Stimulated activated CD4-positive, alpha-beta T cell treated with anti-CD3 and anti-CD28 coated beads, Interleukin-2, amount 100 ng/mL, for 48 hours (primary cell): Measurements from ENCODE around the gene TBC1D3B.
"Not testable (repeated sequence)": the region's sequence is repeated elsewhere in the genome, so short reads cannot be mapped to it uniquely, and the experiment has no call there.

Experiments used
- DNase-seq, 2 donors: peaks; one replicate each; pipeline ENCODE4 v3.0.0-alpha.2; 2020

The TBC1D3B gene

DNA sequence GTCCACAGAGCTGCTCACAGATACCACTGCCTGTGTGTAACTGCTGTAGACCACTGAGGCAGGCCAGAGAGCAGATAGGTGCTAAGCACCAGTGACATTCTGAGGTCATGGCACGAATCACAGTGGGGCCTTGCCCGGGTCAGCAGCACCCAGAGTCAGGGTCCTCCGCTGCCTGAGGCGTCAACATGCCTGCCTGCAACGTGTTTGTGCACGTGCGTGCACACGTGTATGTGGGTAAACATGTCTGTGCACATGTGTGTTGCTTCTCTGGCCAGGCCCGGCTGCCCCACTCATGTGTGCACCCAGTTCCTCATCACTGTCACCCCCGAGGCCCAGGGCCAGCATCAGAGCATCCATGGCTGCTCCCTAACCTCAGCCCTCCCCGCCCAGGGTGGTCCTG, at the start of gene TBC1D3B:
Gene TBC1D3B, minus strand, starts transcription at position 101 of the 400 bp plus-strand sequence. CDS start 1,586 bp downstream, outside the sequence.
- DNase-seq: not testable (repeated sequence)

DNA sequence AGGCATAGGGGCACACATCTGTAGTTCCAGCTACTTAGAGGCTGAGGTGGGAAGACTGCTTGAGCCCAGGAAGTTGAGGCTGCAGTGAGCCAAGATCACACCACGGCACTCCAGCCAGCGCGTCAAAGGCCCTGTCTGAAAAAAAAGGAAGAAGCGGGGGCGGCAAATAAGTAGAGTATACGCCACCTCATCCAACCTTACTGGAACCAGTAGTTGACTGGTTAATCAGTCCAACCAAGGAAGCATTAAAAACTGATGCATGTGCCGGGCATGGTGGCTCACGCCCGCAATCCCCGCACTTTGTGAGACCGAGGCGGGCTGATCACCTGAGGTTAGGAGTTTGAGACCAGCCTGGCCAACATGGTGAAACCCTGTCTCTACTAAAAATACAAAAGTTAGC, 46.5 kb upstream of the TBC1D3B start:
- DNase-seq: not testable (repeated sequence)

DNA sequence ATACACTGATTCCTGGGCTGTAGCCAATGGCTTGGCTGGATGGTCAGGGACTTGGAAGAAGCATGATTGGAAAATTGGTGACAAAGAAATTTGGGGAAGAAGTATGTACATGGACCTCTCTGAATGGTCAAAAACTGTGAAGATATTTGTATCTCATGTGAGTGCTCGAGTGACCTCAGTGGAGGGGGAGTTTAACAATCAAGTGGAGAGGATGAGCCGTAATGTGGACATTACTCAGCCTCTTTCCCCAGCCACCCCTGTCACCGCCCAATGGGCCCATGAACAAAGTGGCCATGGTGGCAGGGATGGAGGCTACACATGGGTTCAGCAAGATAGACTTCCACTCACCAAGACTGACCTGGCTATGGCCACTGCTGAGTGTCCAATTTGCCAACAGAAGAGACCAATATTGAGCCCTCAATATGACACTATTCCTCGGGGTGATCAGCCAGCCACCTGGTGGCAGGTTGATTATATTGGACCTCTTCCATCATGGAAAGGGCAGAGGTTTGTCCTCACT, 45.2 kb upstream of the TBC1D3B start:
- DNase-seq: not testable (repeated sequence)

DNA sequence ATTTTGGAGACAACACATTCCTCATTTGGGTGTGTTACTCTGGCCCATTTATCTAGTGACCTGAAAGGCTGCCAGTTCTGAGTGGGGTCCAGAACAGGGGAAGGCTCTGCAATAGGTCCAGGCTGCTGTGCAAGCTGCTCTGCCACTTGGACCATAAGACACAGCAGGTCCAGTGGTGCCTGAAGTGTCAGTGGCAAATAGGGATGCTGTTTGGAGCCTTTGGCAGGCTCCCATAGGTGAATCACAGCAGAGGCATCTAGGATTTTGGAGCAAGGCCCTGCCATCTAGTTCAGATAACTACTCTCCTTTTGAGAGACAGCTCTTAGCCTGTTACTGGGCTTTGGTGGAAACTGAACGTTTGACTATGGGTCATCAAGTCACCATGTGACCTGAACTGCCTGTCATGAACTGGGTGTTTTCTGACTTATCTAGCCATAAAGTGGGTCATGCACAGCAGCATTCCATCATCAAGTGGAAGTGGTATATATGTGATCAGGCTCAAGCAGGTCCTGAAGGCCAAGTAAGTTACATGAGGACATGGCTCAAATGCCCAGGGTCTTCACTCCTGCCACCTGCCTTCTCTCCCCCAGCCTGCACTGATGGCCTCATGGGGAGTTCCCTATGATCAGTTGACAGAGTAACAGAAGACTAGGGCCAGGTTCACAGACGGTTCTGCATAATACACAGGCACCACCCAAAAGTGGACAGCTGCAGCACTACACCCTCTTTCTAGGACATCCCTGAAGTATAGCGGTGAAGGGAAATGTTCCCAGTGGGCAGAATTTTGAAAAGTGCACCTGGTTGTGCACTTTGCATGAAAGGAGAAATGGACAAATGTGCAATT, 44.5 kb upstream of the TBC1D3B start:
- not testable (repeated sequence) for DNase-seq

DNA sequence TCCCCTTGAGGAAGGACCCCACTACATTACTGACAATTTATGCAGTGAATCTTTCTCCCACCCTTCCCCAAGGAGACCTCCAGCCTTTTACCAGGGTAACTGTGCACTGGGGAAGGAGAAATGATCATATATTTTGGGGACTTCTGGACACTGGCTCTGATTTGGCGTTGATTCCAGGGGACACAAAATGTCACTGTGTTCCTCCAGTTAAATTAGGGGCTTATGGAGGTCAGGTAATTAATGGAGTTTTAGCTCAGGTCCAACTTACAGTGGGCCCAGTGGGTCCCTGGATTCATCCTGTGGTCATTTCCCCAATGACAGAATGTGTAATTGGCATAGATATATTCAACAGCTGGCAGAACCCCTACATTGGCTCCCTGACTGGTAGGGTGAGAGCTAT, 43.1 kb upstream of the TBC1D3B start:
- not testable (repeated sequence) for DNase-seq

DNA sequence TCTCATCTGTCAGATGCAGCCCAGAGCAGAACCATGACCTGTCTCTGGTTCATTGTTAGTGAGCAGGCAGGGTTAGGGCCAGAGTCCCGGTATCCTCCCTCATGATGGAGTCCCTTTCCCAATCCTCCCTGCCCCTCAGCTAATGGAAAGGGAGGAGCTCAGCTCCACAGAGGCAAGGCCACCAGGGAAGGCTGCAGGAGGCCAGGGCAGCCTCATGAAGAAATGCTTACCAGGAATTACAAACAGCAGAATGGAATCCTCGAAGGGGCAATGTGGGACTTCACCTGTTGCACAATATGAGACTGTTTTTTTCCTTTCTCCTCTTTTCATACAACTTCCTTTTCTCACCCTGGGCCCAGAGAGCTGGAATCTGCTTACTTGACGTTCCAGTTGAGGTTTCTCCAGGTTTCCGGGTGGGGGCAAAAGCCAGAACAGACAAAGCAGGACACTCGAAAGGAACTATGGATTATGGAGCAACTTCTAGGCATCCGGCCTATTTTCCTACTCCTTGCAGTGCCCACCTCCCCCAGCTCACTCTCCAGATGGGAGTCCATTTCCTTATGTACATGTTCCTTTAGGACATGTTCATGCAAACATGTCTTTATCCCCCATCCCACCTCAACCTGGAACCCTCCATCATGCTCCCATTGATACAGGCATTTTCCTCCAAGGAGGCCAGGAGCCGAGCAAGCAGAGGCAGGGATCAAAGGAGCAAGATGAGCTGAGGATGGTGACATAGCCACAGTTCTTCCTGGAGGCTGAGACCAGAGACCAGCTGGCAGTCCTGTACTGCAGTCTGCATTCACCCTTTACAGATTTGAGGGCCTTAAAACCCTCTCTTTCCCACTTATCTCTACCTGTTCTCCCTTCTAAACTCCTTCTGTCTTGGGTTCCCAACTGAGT, 39.2 kb upstream of the TBC1D3B start:
- DNase-seq: not testable (repeated sequence)

DNA sequence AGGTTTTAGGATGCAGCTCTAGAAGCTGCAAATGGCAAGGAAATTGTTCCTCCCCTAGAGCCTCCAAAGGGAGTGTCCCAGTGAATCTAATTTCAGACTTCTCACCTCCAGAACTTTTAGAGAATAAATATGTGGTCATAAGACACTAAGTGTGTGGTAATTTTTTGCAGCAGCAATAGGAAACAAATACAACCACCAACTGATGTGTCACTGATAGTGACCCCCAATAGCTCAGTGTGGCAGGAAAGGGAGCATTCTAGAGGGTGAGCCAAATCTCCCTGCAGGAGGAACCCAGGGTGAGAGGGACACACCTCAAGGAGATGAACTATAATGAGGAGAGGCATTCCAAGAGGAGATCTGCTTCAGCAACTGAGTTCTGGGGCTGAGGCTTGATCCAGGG, 38.5 kb upstream of the TBC1D3B start:
- no peak for DNase-seq

DNA sequence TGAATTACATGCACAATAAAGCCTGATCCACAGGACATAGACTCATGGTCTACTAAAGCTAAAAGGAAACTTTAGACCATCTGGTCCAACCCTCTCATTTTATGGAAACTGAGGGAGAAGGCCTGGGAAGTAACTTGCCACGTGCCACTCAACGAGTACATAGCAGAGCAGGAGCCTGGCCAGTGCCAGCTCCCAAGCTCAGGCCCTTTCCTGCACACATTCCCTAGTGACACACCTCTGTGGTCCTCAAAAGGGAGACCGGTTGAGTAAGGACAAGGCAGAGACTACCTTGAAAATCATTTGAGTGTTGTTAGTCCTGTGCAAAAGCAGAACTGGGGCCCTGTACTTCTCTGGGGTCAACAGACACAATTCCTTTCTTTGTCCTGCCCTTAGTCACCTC, 37.3 kb upstream of the TBC1D3B start:
- no peak for DNase-seq

DNA sequence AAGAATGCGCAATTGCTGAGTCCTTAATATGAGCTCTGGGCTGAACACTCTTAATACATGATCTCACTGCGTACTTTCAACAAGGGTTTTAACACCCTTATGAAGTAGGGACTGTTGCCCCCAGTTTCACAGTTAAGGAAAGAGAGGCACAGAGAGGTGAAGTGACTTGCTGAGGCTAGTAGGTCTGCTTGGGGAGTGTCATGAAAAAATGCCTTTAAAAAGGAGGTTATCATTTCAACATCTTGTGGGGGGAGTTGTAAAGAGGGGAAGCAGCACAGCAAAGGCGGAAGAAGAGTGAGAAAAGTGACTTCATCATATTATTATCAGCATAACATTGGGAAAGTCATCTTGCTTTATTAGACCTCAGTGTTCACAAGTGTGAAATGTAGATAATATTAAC, 36.5 kb upstream of the TBC1D3B start:
- DNase-seq: no peak

DNA sequence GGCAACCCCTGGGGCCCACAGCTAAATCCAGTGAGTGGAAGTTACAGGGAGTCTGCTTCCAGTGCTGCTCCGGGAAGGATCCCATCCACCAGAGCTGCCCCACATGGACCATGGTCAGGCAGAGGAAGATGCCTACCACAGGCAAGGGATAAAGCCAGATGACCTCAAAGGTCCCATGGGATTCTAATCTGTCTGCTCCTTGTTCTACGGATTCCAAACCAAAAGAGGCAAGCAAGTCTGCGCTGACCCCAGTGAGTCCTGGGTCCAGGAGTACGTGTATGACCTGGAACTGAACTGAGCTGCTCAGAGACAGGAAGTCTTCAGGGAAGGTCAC, 35.8 kb upstream of the TBC1D3B start:
- DNase-seq: no peak

DNA sequence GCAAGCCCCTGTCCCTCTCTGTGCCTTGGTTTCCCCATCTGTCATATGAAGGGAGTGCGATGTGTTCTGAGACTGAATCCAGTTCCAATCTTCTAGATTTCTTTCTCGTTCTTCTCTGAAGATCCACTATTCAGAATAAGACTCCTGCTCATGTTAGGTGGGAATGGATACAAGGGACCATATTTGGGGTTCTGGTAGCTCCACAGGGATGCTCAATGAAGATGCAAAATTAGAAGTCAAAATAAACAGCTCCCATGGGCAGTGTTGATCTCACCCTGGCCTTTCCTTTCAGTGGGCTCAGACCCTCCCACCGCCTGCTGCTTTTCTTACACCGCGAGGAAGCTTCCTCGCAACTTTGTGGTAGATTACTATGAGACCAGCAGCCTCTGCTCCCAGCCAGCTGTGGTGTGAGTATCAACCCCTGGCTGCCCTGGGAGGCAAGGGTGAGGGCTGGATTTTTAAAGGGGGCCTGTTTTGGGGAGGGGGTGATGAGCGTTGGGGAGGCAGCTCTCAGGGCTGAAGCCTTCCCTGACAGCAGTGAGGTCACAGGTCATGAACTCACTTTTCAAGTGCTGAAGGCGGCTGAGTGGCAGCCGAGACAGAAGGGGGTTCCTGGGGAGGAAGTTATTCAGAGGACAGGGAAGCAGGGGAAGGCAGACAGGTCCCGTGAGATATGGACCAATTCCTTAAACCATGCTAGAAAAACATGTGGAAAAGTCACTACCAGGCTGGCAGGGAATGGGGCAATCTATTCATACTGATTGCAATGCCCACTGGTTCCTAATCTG, 35.2 kb upstream of the TBC1D3B start:
- not testable (repeated sequence) for DNase-seq

DNA sequence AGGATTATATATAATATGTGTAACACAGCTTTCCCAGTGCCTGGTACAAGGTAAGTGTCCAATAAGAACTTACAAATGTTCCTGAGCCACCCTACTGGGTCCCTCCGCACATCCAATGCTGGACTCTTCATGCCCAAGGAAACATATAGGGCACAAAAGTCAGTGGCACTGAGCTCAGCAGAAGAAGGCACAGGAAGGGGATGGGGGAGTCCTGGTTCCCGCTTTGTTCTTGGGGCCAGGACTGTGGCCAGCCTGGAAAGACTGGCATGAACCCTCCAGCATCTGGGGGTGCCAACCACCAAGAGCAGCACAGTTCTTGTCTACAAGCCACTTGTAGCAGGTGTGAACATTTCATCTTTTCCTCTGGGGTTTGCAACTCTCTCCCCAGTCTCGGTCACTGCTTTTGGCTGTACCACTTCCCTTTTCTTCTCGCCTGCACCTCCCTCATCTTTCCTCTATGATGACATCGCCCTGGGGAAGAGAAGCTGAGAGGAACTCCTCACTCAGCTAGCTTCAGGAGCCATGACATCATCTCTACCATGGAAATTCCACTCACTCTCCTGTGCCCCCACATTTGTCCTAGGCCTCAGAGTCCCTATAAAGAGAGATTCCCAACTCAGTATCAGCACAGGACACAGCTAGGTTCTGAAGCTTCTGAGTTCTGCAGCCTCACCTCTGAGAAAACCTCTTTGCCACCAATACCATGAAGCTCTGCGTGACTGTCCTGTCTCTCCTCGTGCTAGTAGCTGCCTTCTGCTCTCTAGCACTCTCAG, 34.2 kb upstream of the TBC1D3B start, which contains the start of gene CCL4L2:
Gene CCL4L2, plus strand, starts transcription at position 625 of the 773 bp plus-strand sequence.
- DNase-seq: not testable (repeated sequence)

DNA sequence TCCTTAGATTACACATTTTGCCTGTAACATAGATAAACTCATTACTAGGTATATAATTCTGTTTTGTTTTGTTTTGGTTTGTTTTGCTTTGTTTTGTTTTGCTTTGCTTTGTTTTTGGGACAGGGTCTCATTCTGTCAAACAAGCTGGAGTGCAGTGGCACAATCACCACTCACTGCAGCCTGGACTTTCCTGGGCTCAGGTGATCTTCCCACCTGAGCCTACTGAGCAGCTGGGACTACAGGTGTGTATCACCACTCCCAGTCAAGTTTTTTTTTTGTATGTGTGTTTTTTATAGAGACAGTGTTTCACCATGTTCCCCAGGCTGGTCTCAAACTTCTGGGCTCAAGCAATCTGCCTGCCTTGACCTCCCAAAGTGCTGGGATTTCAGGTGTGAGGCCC, 33.1 kb upstream of the TBC1D3B start:
- no peak for DNase-seq

DNA sequence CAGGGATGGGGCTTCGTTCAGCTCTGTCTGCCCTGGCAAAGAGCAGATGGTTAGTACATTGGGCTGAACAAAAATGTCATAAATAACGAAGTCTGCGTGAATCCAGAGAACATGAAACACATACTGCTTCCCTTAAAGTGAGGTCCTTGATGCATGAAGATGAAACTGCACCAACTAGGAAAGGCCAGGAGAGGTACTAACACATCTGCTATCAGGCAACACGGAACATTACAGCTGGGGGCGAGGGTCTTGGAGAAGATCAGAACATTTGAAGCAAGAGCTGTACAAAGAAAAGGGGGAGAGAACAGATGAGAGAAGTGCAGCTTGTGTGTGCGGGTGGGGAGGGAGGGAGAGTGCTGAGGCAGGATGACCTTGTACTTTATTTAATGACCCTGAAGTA, 30.9 kb upstream of the TBC1D3B start:
- not testable (repeated sequence) for DNase-seq

DNA sequence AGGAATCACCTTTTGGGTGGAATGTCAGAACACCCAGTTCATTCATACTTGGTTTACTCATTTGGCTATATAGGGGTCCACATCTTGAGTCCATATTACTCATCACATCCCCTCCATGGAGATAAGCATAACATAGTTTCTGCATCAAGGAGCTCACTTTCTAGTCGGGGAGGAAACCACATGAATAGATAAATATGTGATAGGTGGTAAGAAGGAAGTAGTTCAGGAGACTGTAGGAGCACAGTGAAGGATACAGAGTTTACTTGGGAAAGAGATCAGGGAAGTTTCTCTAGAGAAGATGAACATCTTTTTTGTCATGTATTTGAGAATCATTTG, 30.0 kb upstream of the TBC1D3B start:
- not testable (repeated sequence) for DNase-seq

DNA sequence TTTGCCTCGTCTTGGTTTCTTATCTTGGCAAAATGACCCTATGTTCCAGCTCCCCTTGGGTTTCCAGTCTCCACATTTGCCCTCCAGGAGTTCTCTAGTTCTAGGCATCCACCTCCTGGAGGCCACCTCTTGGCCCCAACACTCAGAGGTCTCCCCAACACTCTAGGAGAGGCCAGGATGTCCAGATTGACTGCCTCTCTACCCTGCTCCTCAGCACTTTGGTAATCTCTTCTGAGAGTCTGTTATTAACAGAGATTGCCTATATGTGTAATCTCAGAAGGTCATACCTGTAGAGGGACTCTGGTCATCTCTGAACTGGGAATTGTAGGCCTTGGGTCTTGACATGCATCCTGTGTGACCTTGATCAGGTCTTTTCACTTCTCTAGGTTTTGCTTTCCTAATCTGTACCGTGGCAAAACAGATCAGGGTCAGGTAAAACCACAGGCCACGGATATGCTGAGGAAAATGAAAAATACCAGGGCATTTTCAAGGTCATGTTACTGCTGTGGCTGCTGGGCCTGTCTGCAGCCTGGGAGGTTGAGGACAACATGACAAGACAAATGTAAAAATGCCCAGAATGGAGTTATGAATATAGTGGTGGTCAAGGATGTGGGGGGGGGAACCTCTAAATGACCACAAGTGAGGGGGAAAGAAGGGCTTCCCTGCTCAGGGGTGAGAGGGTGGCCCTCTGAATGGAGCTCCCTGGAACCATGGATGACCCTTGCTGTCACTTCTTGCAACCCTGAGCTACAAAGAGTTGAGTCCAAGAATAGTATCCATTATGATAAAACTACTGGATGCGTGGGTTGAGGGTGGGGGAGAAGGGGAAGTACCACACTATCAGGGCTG, 29.4 kb upstream of the TBC1D3B start:
- DNase-seq: no peak

DNA sequence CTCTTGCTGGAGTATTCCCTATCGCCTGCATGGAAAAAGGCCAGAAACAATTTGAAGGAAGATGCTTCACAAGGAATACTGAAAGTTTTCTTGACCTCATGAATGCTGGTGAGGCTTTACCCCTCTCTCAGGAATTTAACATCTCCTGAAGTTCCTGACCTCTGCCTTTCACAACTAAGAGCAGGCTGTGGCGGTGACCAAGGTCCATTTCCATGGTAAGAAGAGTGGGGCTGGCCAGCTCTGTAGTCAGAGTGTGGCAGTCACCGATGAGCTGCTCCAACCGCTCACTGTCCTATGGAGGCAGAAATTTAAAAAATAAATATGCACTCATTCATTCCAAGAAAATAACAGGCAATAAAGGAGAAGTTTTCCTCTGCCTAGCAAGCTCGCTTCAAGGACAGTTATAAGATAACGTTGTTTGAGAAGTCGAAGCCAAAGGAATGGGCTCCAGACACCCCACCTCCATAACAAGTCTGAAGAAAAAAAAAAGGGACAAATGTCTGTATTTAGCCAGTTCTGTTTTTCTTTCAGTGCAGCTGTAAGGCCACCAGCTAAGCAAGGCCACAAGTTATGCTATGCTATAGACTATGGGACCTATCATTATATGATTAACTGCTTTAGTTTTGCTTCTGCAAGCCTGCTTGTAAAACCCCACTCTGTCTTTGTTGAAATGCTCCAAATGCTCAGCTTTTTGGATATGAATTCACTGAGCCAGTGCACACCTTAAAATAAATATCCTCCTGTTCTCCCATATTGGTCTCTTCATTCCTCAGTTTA, 28.5 kb upstream of the TBC1D3B start:
- no peak for DNase-seq

DNA sequence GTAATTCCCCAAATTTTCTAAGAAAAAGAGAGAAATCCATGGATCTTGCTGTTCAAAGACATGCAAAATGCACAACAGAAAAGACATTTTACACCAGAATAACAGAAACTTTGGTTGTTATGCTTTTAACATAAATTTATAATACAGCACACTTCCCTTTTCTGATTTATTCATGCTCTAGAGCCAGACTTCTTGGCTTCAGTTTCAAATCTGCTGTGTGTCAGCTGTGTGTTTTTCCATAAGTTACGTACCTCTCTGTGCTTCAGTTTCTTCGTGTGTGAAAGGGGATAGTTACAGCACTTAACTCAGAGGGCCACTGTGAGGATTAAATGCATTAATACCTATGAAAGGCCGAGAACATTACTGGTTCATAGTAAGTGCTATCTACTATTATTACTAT, 26.9 kb upstream of the TBC1D3B start:
- no peak for DNase-seq

DNA sequence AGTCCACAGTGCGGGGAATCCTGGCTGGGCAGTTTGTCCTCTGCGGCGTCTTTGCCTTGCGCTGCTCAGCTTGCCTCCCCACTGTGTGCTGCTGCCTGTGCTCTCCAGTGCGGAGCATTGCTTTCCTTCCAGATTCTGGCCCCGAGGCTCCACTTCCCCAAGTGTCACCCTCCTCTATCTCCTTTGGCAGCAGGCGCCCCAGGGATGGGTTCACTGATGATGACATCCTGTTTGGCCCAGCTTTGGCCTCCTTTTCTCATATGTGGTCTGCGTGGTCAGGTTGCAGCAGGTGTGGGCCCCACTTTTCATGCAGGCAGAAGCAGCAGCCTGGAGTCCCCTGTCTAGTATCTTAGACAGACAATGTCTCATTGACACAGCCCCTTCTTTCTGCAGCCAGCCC, 25.1 kb upstream of the TBC1D3B start:
- not testable (repeated sequence) for DNase-seq

DNA sequence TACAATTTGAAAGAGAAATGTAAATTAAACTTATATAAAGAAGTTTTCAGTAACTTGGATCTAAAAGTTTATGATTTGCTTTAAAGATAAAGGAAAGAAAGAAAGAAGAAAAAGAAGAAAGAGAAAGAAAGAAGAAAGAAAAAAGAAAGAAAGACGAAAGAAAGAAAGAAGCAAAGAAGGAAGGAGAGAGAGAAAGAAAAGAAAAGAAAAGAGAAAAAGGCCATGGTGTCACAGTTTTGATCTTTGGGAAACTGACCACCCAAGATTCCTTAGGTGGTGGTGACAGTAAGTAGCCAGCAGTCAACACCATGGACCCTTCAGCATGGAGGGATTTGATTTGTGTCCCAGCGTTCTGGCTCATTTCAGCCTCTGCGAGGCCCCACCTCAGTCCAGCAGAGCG, 24.7 kb upstream of the TBC1D3B start:
- DNase-seq: not testable (repeated sequence)
